Osteoblast (primary cell): ENCODE results near the gene ATRIP. TPM values are rescaled to one million over a fixed set of nuclear protein-coding genes. Genes with fewer than 3 reads are reported as not detected.
A peak's percentile ranks its signal among the peaks of the same experiment; 100 is the strongest.

Experiments used
- DNase-seq: peaks from one replicate; pipeline ENCODE4 v3.0.0; 2011; ENCODE audit warnings: low spot score, mixed read lengths; ENCODE audit not compliant: insufficient read length; ENCODE audit errors: missing footprints
- H2AFZ ChIP-seq: 2 replicates; pipeline ENCODE4 v1.6.0; 2011; ENCODE audit warnings: mild to moderate bottlenecking, low read length
- H3K27ac ChIP-seq: 2 replicates; pipeline ENCODE4 v1.5.1; 2011; ENCODE audit warnings: mild to moderate bottlenecking, low read depth, low read length, moderate library complexity
- H3K27me3 ChIP-seq: 2 replicates; pipeline ENCODE4 v1.6.0; 2012; ENCODE audit warnings: mild to moderate bottlenecking, control low read depth, inconsistent platforms, low read length, moderate library complexity; ENCODE audit not compliant: insufficient read depth
- H3K36me3 ChIP-seq: 2 replicates; pipeline ENCODE4 v1.5.1; 2011; ENCODE audit warnings: mild to moderate bottlenecking, low read length, control low read depth, moderate library complexity; ENCODE audit not compliant: insufficient read depth
- H3K4me1 ChIP-seq: 2 replicates; pipeline ENCODE4 v1.5.1; 2011; ENCODE audit warnings: mild to moderate bottlenecking, low read length, control low read depth, moderate library complexity; ENCODE audit not compliant: insufficient read depth
- H3K4me2 ChIP-seq: 2 replicates; pipeline ENCODE4 v1.6.0; 2011; ENCODE audit warnings: mild to moderate bottlenecking, low read length; ENCODE audit not compliant: insufficient read depth
- H3K4me3 ChIP-seq: fragments of 200-600 bp; sonication (generic); 3 replicates; pipeline ENCODE4 v1.5.1; 2012; ENCODE audit warnings: mild to moderate bottlenecking, low read length, inconsistent platforms; ENCODE audit not compliant: insufficient read depth
- H3K79me2 ChIP-seq: 2 replicates; pipeline ENCODE4 v1.6.0; 2012; ENCODE audit warnings: mild to moderate bottlenecking, low read length, control low read depth, inconsistent platforms; ENCODE audit not compliant: insufficient read depth
- H3K9me3 ChIP-seq: 2 replicates; pipeline ENCODE4 v1.5.1; 2011; ENCODE audit warnings: low read depth, low read length, control low read depth
- H4K20me1 ChIP-seq: 2 replicates; pipeline ENCODE4 v1.6.0; 2012; ENCODE audit warnings: mild to moderate bottlenecking, low read length, control low read depth; ENCODE audit not compliant: insufficient read depth
- total RNA-seq: library from RNA; depleted of rRNA; stranded (reverse); fragments of >200 nt; gene quantifications from 2 replicates; pipeline ENCODE4 v1.2.3, GENCODE V29; 2012
- TF ChIP-seq, protein P1 (sequence below): IDR thresholded peaks from 2 replicates; pipeline ENCODE4 v1.5.1; 2011; ENCODE audit warnings: mild to moderate bottlenecking, low read depth, low read length, moderate library complexity; ENCODE audit errors: extremely low read depth

ATRIP gene
- total RNA-seq = 5.0 and 5.1 TPM in 2 replicates

- H3K27me3 ChIP-seq = no peaks in the 10 kb centered on the region
- TF ChIP-seq, protein P1, sequence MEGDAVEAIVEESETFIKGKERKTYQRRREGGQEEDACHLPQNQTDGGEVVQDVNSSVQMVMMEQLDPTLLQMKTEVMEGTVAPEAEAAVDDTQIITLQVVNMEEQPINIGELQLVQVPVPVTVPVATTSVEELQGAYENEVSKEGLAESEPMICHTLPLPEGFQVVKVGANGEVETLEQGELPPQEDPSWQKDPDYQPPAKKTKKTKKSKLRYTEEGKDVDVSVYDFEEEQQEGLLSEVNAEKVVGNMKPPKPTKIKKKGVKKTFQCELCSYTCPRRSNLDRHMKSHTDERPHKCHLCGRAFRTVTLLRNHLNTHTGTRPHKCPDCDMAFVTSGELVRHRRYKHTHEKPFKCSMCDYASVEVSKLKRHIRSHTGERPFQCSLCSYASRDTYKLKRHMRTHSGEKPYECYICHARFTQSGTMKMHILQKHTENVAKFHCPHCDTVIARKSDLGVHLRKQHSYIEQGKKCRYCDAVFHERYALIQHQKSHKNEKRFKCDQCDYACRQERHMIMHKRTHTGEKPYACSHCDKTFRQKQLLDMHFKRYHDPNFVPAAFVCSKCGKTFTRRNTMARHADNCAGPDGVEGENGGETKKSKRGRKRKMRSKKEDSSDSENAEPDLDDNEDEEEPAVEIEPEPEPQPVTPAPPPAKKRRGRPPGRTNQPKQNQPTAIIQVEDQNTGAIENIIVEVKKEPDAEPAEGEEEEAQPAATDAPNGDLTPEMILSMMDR = no peak
- H3K4me1 ChIP-seq = peaks cover 18% of the 10 kb centered on the region
- peak within 1 kb of the TSS; percentile 91 for H3K4me2 ChIP-seq
- peak within 1 kb of the TSS; percentile 59 for H3K27ac ChIP-seq
- H2AFZ ChIP-seq = peak within 1 kb of the TSS; percentile 93
- H3K36me3 ChIP-seq = peaks cover 27% of the 10 kb centered on the region
- peak; percentile 99 for DNase-seq
- H4K20me1 ChIP-seq = peaks cover 2% of the 10 kb centered on the region
- no peaks in the 10 kb centered on the region for H3K9me3 ChIP-seq
- H3K79me2 ChIP-seq = peaks cover 42% of the 10 kb centered on the region
- H3K4me3 ChIP-seq = peak within 1 kb of the TSS; percentile 90
Measured at GRCh38 chr3:48446425-48447193, at the start of gene ATRIP. ATRIP (plus strand) TSS chr3:48446737; CDS start chr3:48446846, 109 bp downstream.

DNA sequence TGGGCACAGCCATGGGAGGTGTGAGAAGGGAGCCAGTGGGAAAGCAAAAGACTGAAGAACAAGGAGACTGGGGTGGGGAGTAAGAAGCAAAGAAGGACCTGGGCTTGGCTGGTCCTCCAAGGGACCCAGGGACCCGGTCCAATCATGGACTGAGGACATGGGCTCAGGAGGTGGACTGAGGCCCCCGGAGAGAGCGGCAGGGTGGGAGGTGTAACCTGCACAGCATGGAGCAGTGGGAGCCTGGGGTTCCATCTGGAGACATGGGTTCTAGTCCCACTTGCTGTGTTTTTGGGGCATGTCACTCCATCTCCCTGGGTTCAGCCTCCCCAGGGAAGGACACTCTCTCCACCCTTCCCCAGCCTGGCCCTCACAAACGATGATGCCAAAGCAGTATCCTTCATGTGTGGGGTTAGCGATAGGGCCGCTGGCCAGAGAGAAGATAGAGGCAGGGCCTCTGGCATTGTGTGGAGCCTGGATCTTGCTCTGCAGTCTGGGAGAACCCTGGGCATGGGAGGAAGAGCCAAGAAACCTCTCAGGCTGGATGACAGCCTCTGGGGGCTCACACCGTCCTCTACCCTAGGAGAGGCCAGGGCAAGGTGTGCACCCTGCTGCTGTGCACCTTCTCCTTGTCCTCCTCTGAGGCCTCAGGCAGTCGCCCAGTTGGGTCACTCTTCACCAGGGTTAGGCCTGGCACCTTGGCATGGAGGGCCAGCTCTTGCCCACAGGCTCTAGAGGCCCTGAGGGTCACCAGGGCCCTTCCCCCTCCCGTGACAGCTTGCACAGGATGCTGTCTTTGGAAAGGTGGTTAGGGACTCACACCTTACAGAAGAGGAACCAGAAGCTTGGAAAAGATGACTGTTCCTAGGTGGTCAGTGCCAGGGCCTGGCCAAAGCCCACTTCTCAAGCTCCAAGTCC lies 48.5 kb upstream of the ATRIP start:
- Histone ChIP-seq H3K27ac (no peak overlapping the region), H3K36me3 (no peaks in the 10 kb centered on the region), H3K4me1 (peaks cover 11% of the 10 kb centered on the region), H4K20me1 (no peaks in the 10 kb centered on the region), H2AFZ (no peak overlapping the region), H3K4me3 (no peak overlapping the region), H3K4me2 (no peak overlapping the region), H3K27me3 (peaks cover 32% of the 10 kb centered on the region), H3K79me2 (no peaks in the 10 kb centered on the region), H3K9me3 (no peaks in the 10 kb centered on the region)
- DNase-seq = peak; percentile 46
- TF ChIP-seq, protein P1 = no peak

DNA sequence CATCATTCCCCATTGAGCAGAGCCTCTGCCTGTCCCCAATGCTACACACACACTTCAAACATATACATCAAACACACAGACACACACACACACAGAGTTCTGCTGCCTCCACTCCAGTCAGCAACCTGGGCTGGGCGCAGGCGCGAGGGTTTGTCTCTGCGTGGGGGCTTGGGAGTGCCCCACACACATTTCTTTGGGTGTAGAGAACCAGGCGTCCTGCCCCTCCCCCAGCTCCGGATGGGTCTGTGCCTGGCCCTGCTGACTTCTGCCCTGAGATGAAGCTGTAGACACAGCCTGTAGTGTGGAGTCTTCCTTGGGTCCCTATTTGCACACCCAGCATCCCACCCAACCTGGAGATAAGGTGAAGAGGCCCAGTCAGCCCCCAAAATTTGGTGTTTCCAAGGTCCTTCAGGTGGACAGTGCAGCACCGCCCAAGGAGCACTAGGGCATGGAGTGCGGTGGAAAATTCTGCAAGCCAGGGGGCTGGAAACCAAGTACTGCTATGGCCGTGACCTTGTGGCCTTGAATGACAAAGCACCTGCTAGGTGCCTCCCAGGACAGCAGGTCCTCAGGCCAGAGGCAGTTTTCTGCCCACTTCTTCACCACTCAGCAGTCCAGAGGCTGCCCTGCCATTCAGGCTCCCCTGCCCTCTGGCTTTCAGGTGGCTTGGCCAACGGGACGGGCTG lies 47.7 kb upstream of the ATRIP start:
- Histone ChIP-seq H3K4me3 (no peak overlapping the region), H3K79me2 (no peaks in the 10 kb centered on the region), H4K20me1 (no peaks in the 10 kb centered on the region), H3K27me3 (peaks cover 28% of the 10 kb centered on the region), H3K4me2 (no peak overlapping the region), H2AFZ (no peak overlapping the region), H3K36me3 (no peaks in the 10 kb centered on the region), H3K4me1 (peaks cover 11% of the 10 kb centered on the region), H3K9me3 (no peaks in the 10 kb centered on the region), H3K27ac (no peak overlapping the region)
- TF ChIP-seq, protein P1 = no peak
- peak; percentile 54 for DNase-seq
